ENCODE results near the gene ANKS6. TPM values are rescaled to one million over a fixed set of nuclear protein-coding genes. Genes with fewer than 3 reads are reported as not detected.

ANKS6 gene
- total and polyA plus RNA-seq, 9 of the 15 experiments (the other 6 are each of a cell fraction or from before 2014, with no cell fraction given), result 9.9 to 74.5 (median 36.9) TPM

DNA sequence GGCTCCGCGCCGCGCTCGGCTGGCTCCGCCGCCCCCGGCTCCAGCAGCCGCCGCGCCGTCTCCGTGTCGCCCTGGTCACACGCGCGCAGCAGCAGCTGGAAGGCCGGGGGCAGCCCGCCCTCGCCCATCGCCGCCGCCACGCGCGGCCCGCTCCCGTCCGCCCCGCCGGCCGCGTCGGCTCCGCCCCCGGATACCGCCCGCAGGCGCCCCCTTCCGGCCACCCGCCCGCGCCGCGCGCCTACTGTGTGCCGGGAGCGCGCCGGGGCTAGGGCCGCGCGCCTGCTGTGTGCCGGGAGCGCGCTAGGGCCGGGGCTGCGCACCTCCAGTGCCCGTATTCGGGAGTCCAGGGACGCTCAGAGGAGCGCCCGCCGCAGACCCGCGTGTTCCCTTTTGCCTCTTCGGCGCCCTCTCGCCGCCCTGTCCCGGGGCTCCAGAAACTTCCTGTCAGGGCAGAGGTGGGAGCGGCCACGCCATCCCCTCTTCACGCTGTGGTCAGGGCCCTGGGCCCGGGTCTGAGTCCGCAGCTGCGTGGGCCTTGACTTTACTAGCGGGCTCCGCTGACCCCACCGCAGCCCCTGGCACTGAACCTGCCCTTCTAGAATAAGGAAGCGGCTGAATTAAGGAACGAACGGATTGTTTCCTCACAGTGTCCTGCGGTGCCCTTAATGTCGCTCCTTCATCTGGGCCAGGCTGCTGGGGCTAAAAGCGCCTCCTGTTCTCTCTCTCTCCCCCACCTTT is at the start of gene ANKS6 (continued):
- TF ChIP-seq, protein P1, sequence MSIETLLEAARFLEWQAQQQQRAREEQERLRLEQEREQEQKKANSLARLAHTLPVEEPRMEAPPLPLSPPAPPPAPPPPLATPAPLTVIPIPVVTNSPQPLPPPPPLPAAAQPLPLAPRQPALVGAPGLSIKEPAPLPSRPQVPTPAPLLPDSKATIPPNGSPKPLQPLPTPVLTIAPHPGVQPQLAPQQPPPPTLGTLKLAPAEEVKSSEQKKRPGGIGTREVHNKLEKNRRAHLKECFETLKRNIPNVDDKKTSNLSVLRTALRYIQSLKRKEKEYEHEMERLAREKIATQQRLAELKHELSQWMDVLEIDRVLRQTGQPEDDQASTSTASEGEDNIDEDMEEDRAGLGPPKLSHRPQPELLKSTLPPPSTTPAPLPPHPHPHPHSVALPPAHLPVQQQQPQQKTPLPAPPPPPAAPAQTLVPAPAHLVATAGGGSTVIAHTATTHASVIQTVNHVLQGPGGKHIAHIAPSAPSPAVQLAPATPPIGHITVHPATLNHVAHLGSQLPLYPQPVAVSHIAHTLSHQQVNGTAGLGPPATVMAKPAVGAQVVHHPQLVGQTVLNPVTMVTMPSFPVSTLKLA (conservative IDR thresholded peaks at IDR 0.05), result no peak
- no peak for TF ChIP-seq SNIP1 (IDR thresholded peaks at IDR 0.05; ENCODE audit: low read depth)
- TF ChIP-seq, protein P2, sequence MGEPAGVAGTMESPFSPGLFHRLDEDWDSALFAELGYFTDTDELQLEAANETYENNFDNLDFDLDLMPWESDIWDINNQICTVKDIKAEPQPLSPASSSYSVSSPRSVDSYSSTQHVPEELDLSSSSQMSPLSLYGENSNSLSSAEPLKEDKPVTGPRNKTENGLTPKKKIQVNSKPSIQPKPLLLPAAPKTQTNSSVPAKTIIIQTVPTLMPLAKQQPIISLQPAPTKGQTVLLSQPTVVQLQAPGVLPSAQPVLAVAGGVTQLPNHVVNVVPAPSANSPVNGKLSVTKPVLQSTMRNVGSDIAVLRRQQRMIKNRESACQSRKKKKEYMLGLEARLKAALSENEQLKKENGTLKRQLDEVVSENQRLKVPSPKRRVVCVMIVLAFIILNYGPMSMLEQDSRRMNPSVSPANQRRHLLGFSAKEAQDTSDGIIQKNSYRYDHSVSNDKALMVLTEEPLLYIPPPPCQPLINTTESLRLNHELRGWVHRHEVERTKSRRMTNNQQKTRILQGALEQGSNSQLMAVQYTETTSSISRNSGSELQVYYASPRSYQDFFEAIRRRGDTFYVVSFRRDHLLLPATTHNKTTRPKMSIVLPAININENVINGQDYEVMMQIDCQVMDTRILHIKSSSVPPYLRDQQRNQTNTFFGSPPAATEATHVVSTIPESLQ (CRISPR knock-in tag; IDR thresholded peaks at IDR 0.05), result no peak
- TF ChIP-seq NFYB (IDR thresholded peaks at IDR 0.05; ENCODE audit: extremely low read depth, insufficient read length), result no peak
- no peak for TF ChIP-seq PTRF (tag; IDR thresholded peaks at IDR 0.05)
- no peak for TF ChIP-seq HDGF (IDR thresholded peaks at IDR 0.05)
- TF ChIP-seq MBD2 (IDR thresholded peaks at IDR 0.05; ENCODE audit: borderline replicate concordance, low read depth), result no peak
- TF ChIP-seq RBM39 (optimal IDR thresholded peaks at IDR 0.05; ENCODE audit: low read depth, low read length), result no peak
- no peak for TF ChIP-seq IFI16 (CRISPR knock-in tag; IDR thresholded peaks at IDR 0.05)
- no peak for TF ChIP-seq FOXM1 (IDR thresholded peaks at IDR 0.05; ENCODE audit: low read depth)
- TF ChIP-seq FOXM1 (CRISPR knock-in tag; IDR thresholded peaks at IDR 0.05; ENCODE audit: low read depth), result no peak
- peak; percentile 81 for TF ChIP-seq ZFX (CRISPR knock-in tag; IDR thresholded peaks at IDR 0.05)
- TF ChIP-seq L3MBTL2 (IDR thresholded peaks at IDR 0.05), result 0 out of 2 replicates have a peak, but pooled peaks have one; percentile 42
- no peak for TF ChIP-seq PHB (CRISPR knock-in tag; IDR thresholded peaks at IDR 0.05)
- no peak for TF ChIP-seq TSC22D4 (tag; IDR thresholded peaks at IDR 0.05)
- TF ChIP-seq MCM3 (IDR thresholded peaks at IDR 0.05), result no peak
- no peak for TF ChIP-seq ZNF184 (CRISPR knock-in tag; IDR thresholded peaks at IDR 0.05)
- no peak for TF ChIP-seq POU5F1 (IDR thresholded peaks at IDR 0.05; ENCODE audit: borderline replicate concordance, low read depth, low read length, partially characterized antibody)
- no peak for TF ChIP-seq ELF4 (CRISPR knock-in tag; IDR thresholded peaks at IDR 0.05)
- TF ChIP-seq GTF2A2 (tag; IDR thresholded peaks at IDR 0.05), result no peak
- TF ChIP-seq PHTF2 (CRISPR knock-in tag; IDR thresholded peaks at IDR 0.05), result no peak
- TF ChIP-seq SRF (CRISPR knock-in tag; IDR thresholded peaks at IDR 0.05), result no peak
- TF ChIP-seq, protein P3, sequence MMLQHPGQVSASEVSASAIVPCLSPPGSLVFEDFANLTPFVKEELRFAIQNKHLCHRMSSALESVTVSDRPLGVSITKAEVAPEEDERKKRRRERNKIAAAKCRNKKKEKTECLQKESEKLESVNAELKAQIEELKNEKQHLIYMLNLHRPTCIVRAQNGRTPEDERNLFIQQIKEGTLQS (IDR thresholded peaks at IDR 0.05), result no peak
- TF ChIP-seq, protein P3 (CRISPR knock-in tag; conservative IDR thresholded peaks at IDR 0.05), result no peak
- no peak for TF ChIP-seq SP2 (IDR thresholded peaks at IDR 0.05; ENCODE audit: extremely low read depth, low read depth, low read length, poor library complexity, severe bottlenecking)
- no peak for TF ChIP-seq HNRNPUL1 (IDR thresholded peaks at IDR 0.05; ENCODE audit: low read length)
- TF ChIP-seq POLR2H (tag; IDR thresholded peaks at IDR 0.05; ENCODE audit: low read depth), result no peak
- no peak for TF ChIP-seq ATF7 (IDR thresholded peaks at IDR 0.05)

Measured in K562 (cell line).